Heart right ventricle (tissue), 16 donors: Measurements from ENCODE around the gene PREX1. TPM values are rescaled to one million over a fixed set of nuclear protein-coding genes. Genes with fewer than 3 reads are reported as not detected.

Source experiments
- ATAC-seq, 8 donors: fragments of 200-7000 bp; cut with Tn5 transposase; one replicate each; pipeline ENCODE4 v1.9.1; 2020; ENCODE audit warnings: mild to moderate bottlenecking in 8 of 8, moderate library complexity in 8 of 8, moderate number of reproducible peaks in 1 of 8
- DNase-seq, 2 donors: peaks; one replicate each; pipeline ENCODE4 v3.0.0-alpha.2; 2020
- H3K27ac ChIP-seq, 10 donors: fragments of 200-600 bp; sonication (generic) in 2 of 10; one replicate each; pipeline versions ENCODE4 v1.5.0 to v1.8.0; 2020 to 2022; ENCODE audit warnings: mild to moderate bottlenecking in 3 of 10
- H3K27me3 ChIP-seq, 7 donors: fragments of 200-600 bp; one replicate each; pipeline ENCODE4 v1.8.0; 2021 to 2022; ENCODE audit warnings: mild to moderate bottlenecking in 2 of 7
- H3K36me3 ChIP-seq, 9 donors: fragments of 200-600 bp; sonication (generic) in 1 of 9; one replicate each; pipeline versions ENCODE4 v1.5.0 to v1.8.0; 2020 to 2022; ENCODE audit warnings: mild to moderate bottlenecking in 2 of 9
- H3K4me1 ChIP-seq, 9 donors: fragments of 200-600 bp; sonication (generic) in 1 of 9; one replicate each; pipeline versions ENCODE4 v1.5.0 to v1.8.0; 2020 to 2022; ENCODE audit warnings: mild to moderate bottlenecking in 4 of 9
- H3K4me3 ChIP-seq, 10 donors: fragments of 200-600 bp; sonication (generic) in 2 of 10; one replicate each; pipeline versions ENCODE4 v1.5.0 to v1.8.0; 2020 to 2022; ENCODE audit warnings: mild to moderate bottlenecking in 7 of 10, moderate library complexity in 2 of 10
- H3K9me3 ChIP-seq, 11 donors: fragments of 200-600 bp in 10 of 11; sonication (generic) in 2 of 11; one replicate each; pipeline versions ENCODE4 v1.5.0 to v1.8.0; 2013 to 2022; ENCODE audit warnings: mild to moderate bottlenecking in 2 of 11, control low read depth in 1 of 11, moderate library complexity in 1 of 11
- CTCF ChIP-seq, 9 donors: fragments of 200-600 bp; sonication (generic) in 2 of 9; IDR thresholded peaks; one replicate each; pipeline versions ENCODE4 v1.5.0 to v1.8.0; 2021 to 2022; ENCODE audit warnings: antibody characterized with exemption in 9 of 9, mild to moderate bottlenecking in 5 of 9, moderate library complexity in 1 of 9
- WGBS, 2 donors: extraction: QIAGEN DNeasy Blood & Tissue Kit; methylation state at CpG; one replicate each; pipeline ENCODE4 v1.1.7; 2013; ENCODE audit warnings: inconsistent platforms in 1 of 2; 5-methylcytosine and 5-hydroxymethylcytosine counted together
- intact Hi-C, 10 donors: fragments of 100-400 bp; cut with DNase I; formaldehyde crosslinking; loops; one replicate each; pipeline versions ENCODE4 v1.11.1 to v1.14.2; 2022
- polyA plus RNA-seq, 2 donors: library from polyadenylated mRNA; stranded (reverse); fragments of 200-250 nt; gene quantifications; one replicate each; pipeline ENCODE4 v1.2.3, GENCODE V29; 2013
- total RNA-seq, 10 donors: library from RNA; stranded (reverse); fragmentation: NEBNext Ultra II Directional in 3 of 10; extraction: Animal tissue kit (Norgen Biotek cat#: 25700) in 3 of 10; gene quantifications; one replicate each; pipeline versions ENCODE4 v1.2.1 to v1.2.4, GENCODE V29; 2021 to 2023
- donor health status: Arrhythmogenic right ventricular cardiomyopathy.
- donor health status: ischemic (EF 13 %, LVEDD 7.1; RV severe dilation, severe dysfunction).
- donor health status: healthy with polysubstance abuse.
- donor health status: DM: no; HTN: yes; CAD: no.
- donor health status: DM: no; HTN: no; CAD: no.
- donor health status: ischemic (EF 25% LVEDD 6.9; RV normal size, moderate dysfunction).
- donor health status: ischemic (EF 25% LVEDD 5.7; RV mildly dilated, moderate dysfunction).
- donor health status: healthy.
- donor health status: DM: yes; HTN: yes; CAD: no.
- donor health status: Ischemic cardiomyopathy.
- donor health status: ischemic (EF 35%, LVEDD 5.7; RV mildly dilated, moderate dysfunction).
- donor health status: nonischemic (EF 11% LVEDD 7.7; RV severe dilation, severe dysfunction).
- donor health status: DM: yes; HTN: yes; CAD: no.
- donor health status: PGD.
- donor health status: ischemic (EF 29% LVEDD 5.4; RV normal size, mild dysfunction).
- donor health status: nonischemic (EF 23%, LVEDD 6.1; RV moderate dilation, normal function).

Gene PREX1
- total and polyA plus RNA-seq, 12 donors: 4.6 to 23.4 (median 8.8) TPM

- DNase-seq (no peak), ATAC-seq (no peak)
- TF ChIP-seq CTCF (IDR thresholded peaks at IDR 0.05): no peak
- intact Hi-C loops: no loop called here
- WGBS, 2 donors: 91 to 95% methylated on average over 2 of the region's 2 CpGs
- Histone ChIP-seq H3K36me3 (peaks cover 0 to 50% (median 0%) of the 10 kb centered on the region in 9 donors), H3K4me1 (peaks cover 9 to 65% (median 25%) of the 10 kb centered on the region in 9 donors), H3K9me3 (no peaks in the 10 kb centered on the region), H3K4me3 (no peak overlapping the region), H3K27me3 (no peaks in the 10 kb centered on the region), H3K27ac (peak overlapping the region in 4 of 10 donors; percentile 20 to 63 (median 34))
These were observed 121.6 kb downstream of the PREX1 start for GRCh38 chr20:48706116-48706656.

GRCh38 chr20:48705240-48706115 is 122.3 kb downstream of the PREX1 start:
- H3K36me3 ChIP-seq: peaks cover 0 to 57% (median 0%) of the 10 kb centered on the region in 9 donors
- 84 to 86% methylated on average over 8 of the region's 8 CpGs for WGBS, 2 donors
- H3K4me1 ChIP-seq: peaks cover 9 to 65% (median 25%) of the 10 kb centered on the region in 9 donors
- H3K27me3 ChIP-seq: no peaks in the 10 kb centered on the region
- intact Hi-C loops: no loop called here
- H3K4me3 ChIP-seq: no peak overlapping the region
- ATAC-seq (no peak), DNase-seq (no peak)
- peak overlapping the region in 2 of 10 donors; percentile 44 to 63 for H3K27ac ChIP-seq
- TF ChIP-seq CTCF (IDR thresholded peaks at IDR 0.05): no peak
- H3K9me3 ChIP-seq: no peaks in the 10 kb centered on the region

- Histone ChIP-seq H3K9me3 (no peaks in the 10 kb centered on the region), H3K4me1 (peaks cover 9 to 58% (median 25%) of the 10 kb centered on the region in 9 donors), H3K27ac (no peak overlapping the region), H3K4me3 (no peak overlapping the region), H3K36me3 (peaks cover 0 to 64% (median 0%) of the 10 kb centered on the region in 9 donors), H3K27me3 (no peaks in the 10 kb centered on the region)
- no peak for ATAC-seq
- no peak for DNase-seq
- WGBS, 2 donors: 93 to 94% methylated on average over 10 of the region's 10 CpGs
- no peak for TF ChIP-seq CTCF (IDR thresholded peaks at IDR 0.05)
- intact Hi-C loops: no loop called here
These were observed 123.0 kb downstream of the PREX1 start for GRCh38 chr20:48704761-48705160.

- peaks cover 0 to 75% (median 0%) of the 10 kb centered on the region in 9 donors for H3K36me3 ChIP-seq
These were observed 124.1 kb downstream of the PREX1 start for GRCh38 chr20:48703511-48704219.

More at GRCh38 chr20:48703511-48704219, 124.1 kb downstream of the PREX1 start:
- WGBS, 2 donors: 59 to 60% methylated on average over 15 of the region's 15 CpGs
- DNase-seq (peak in 1 of 2 donors; percentile 58), ATAC-seq (peak; percentile 27 to 66 (median 40))
- H3K9me3 ChIP-seq: no peaks in the 10 kb centered on the region
- intact Hi-C loops: no loop called here
- H3K27me3 ChIP-seq: no peaks in the 10 kb centered on the region
- H3K4me3 ChIP-seq: no peak overlapping the region
- peak overlapping the region in 1 of 10 donors; percentile 32 for H3K27ac ChIP-seq
- H3K4me1 ChIP-seq: peaks cover 9 to 55% (median 26%) of the 10 kb centered on the region in 9 donors
- no peak for TF ChIP-seq CTCF (IDR thresholded peaks at IDR 0.05)
